GM21825 (cell line): ENCODE measurements around the gene C19orf38.

Source experiments
- ATAC-seq: cut with Tn5 transposase; IDR thresholded peaks from one replicate; pipeline ENCODE4 v1.9.1; 2021; ENCODE audit warnings: mild to moderate bottlenecking, moderate library complexity; ENCODE audit not compliant: unreplicated experiment

Gene C19orf38, protein sequence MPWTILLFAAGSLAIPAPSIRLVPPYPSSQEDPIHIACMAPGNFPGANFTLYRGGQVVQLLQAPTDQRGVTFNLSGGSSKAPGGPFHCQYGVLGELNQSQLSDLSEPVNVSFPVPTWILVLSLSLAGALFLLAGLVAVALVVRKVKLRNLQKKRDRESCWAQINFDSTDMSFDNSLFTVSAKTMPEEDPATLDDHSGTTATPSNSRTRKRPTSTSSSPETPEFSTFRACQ

GRCh38 chr19:10848230-10848856 lies at the start of gene C19orf38:
TSS of gene C19orf38 (plus strand) at chr19:10848415. CDS start at chr19:10848509, 94 bp downstream.
- ATAC-seq: no peak

- ATAC-seq: no peak
These were observed 47.7 kb upstream of the C19orf38 start for GRCh38 chr19:10800488-10800887.

DNA sequence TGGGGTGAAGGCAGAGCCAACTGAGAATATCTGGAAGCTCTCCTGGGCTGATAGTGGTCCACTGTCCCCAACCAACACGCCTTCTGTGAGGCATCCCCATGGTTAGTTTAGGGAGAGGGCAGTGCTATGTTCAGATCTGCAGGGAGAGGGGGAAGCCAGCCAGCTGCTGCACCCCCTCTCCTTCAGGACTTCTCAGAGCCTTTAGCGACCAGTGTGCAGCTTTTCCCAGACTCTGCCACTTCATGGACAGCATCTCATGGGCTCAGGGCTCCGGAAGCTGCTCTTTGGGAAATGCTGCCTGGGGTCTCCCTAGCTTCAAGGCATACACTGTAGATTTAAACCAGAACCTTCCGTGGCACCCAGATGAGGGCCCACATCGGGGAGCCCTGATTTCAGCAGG lies 45.7 kb upstream of the C19orf38 start:
- no peak for ATAC-seq

- ATAC-seq: no peak
These were observed 45.0 kb upstream of the C19orf38 start for GRCh38 chr19:10803252-10803651.

- ATAC-seq: no peak
These were observed 43.0 kb upstream of the C19orf38 start for GRCh38 chr19:10805065-10805757.

DNA sequence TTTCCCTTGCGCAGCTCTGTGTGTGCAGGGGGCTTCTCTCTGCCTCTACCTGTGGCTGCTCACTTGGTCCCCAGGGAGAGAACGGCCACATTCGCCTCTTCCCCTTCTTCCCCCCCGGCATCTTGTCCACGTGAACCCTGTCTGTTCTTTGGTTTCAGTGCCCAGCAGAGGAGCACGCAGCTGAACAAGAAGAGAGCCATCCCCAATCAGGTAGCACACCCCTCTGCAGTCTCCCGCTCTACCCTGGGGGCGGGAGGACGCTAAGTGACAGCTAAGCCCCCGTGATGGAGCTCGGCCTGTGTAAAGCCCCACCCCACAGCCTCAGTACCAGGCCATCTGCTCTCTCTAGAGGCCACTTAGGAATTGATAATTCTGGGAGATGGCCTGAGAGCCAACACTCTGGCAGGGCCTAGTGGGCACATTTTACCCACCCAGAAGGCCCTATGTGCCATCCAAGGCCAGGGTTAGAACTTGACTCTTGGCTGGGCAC lies 42.4 kb upstream of the C19orf38 start:
- ATAC-seq: no peak

DNA sequence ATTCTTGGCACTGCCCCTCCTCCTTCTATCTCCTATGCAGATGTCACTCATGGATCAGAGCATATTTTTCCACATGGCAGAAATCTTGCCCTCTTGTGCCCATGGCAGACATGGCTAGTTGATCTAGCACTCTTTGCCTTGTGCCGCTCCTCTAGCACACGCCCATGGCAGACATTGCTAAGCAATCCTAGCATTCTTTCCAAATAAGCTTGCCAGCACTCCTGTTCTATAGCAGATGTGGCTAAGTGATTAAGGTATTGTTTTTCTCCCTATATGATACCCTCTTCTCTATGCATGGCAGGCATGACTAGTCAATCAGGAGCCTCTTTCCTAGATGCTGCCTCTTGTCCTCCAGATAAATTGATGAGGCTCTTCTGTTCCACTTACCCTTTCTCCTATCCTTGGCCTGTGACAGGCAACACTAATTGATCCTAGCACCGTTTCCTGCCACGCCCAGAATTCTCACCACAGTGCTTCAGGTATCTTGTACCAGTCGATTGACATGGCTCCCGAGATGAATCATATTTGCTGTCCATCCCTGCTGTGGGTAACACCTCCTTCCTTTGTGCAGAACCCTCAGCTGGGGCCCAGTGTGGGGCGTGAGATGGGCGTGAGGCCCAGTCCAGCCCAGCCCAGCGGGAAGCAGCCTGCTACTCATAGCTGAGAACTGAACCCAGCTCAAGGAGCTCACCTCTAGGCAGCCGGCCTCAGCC lies 39.1 kb upstream of the C19orf38 start:
- no peak for ATAC-seq

DNA sequence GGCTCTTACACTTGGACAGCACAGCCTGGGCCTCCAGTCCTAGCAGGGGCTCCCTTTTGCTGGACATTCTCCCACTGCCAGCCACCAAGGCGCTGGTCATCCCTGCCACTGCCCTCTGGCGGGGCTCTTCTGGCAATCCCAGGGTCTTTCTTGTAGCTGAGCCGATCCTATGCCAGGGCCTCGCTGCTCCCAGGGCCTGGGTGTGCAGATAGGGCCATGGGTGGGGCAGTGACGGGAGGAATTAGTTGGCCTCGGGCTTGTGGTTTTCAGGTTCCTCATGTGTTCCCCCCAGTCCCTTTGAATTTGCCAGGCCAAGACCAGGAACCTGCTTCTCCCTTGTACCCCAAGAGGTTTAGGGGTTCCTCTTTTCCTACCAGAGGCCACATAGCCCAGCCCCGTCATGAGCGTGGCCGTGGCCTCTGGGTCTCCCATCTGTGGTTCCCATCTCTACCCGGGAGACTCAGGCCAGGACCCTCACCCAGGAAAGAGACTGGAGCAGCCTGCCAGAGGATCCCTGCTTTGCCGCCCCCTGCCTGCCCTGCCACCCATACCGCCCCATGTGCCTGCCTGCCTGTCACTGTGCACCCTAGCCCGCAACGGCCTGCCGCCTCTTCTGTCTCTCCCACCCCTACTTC lies 38.4 kb upstream of the C19orf38 start:
- no peak for ATAC-seq

DNA sequence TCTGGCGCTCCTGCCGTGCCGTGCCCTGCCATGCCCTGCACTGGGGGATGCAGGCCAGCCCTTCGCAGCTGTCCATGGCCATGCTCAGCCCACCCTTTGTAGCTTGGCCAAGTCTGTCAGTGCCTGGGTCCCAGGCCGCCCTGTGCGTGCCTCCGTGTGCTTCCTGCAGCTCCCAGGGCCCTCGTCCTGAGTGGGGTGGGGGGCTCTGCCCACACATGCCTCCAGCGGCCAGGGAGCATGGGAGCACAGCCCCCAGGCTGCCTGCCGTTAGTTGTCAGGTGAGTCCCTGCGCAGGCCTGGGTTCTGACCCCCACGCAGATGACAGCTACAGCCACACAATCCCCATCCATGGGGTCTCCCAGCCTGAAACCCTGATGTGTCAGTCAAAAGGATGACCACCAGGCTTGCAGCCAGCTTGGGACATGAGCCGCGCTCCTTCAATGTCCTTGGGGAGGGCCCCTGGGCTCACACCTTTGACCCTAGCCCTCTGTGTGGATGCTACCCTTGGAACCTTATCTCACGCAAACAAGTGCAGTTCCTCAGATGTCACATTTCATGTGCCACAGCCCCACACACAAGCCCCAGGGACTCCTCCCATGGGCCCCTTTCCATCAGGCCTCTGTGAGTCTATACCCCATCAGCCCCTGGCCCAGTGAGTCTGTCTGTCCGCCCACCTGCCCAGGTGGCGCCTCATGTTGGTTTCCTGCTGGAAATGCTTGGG lies 36.7 kb upstream of the C19orf38 start:
- ATAC-seq: no peak

- no peak for ATAC-seq
These were observed 36.0 kb upstream of the C19orf38 start for GRCh38 chr19:10812196-10812595.

DNA sequence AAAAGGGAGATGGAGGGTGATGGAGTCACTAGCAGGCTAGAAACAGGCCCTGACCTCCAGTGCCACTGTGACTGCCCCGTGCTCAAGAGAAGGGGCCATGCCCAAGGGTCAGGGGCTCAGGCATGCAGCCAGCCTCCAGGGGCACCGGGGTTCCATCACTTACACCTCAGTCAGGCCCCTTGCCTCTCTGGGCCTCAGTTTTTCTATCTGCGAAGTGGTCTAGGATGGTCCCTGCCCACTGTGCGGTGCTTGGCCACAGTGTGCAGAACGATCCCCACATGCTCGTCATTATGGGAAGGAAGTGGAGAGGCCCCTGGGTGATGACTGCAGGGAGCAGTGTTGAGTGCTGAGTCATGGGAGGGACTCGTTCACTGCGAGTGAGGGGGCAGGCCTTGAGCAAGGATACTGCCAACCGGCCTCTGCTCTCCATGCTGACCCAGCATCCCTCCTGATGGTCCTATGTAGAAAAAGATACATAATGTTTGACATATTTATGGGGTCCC lies 35.3 kb upstream of the C19orf38 start:
- ATAC-seq: no peak

- ATAC-seq: no peak
These were observed 33.1 kb upstream of the C19orf38 start for GRCh38 chr19:10815007-10815536.

- no peak for ATAC-seq
These were observed 32.1 kb upstream of the C19orf38 start for GRCh38 chr19:10815969-10816644.

DNA sequence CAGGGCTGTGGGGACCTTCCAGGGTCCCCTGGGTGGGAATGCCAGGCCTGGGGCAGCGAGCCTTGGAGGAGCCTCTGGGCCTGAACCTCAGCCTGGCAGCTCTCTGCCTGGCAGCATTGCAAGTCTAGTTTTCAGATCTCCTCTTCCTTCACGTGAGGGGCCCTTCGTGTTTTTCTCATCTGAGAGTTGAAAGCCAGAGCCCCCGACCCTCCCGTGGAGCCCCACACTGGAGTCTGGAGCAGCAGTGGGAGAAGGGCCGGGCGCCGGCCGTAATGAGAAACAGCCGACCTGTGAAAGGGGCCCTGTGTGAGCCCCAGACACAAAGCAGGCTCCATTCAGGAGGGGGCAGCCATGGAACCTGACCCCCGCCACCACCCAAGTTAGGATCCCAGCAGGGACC lies 31.5 kb upstream of the C19orf38 start:
- ATAC-seq: no peak

GRCh38 chr19:10817291-10818038 lies 30.8 kb upstream of the C19orf38 start:
- ATAC-seq: no peak

- no peak for ATAC-seq
These were observed 29.7 kb upstream of the C19orf38 start for GRCh38 chr19:10818301-10819123.

- no peak for ATAC-seq
These were observed 28.8 kb upstream of the C19orf38 start for GRCh38 chr19:10819124-10820060.
